Central memory CD8-positive, alpha-beta T cell (primary cell): Measurements from ENCODE around the gene PLD1.

Experiments
- ATAC-seq: fragments of 150-1000 bp; cut with Tn5 transposase; replicated peaks from 2 replicates; pipeline ENCODE4 v1.10.0; 2022; ENCODE audit warnings: mild to moderate bottlenecking, moderate FRiP score, moderate number of reproducible peaks; ENCODE audit not compliant: poor library complexity, severe bottlenecking; ENCODE audit errors: extremely low read depth
- DNase-seq, 2 donors: peaks; one replicate each; pipeline ENCODE4 v3.0.0; 2021; ENCODE audit warnings: low spot score in 2 of 2
- H3K27ac Mint-ChIP-seq: one replicate; pipeline ENCODE4 v1.8.0; 2022; ENCODE audit warnings: low read depth, mild to moderate bottlenecking, moderate library complexity, mixed read lengths
- H3K27me3 Mint-ChIP-seq: one replicate; pipeline ENCODE4 v1.8.0; 2022; ENCODE audit warnings: mixed read lengths
- H3K36me3 Mint-ChIP-seq: one replicate; pipeline ENCODE4 v1.8.0; 2022; ENCODE audit warnings: mild to moderate bottlenecking, moderate library complexity, mixed read lengths; ENCODE audit not compliant: insufficient read depth
- H3K4me1 Mint-ChIP-seq: one replicate; pipeline ENCODE4 v1.8.0; 2022; ENCODE audit warnings: mixed read lengths
- H3K4me3 Mint-ChIP-seq: one replicate; pipeline ENCODE4 v1.8.0; 2022; ENCODE audit warnings: mild to moderate bottlenecking, moderate library complexity, mixed read lengths
- H3K9me3 Mint-ChIP-seq: one replicate; pipeline ENCODE4 v1.8.0; 2022; ENCODE audit warnings: mixed read lengths

Gene PLD1

DNA sequence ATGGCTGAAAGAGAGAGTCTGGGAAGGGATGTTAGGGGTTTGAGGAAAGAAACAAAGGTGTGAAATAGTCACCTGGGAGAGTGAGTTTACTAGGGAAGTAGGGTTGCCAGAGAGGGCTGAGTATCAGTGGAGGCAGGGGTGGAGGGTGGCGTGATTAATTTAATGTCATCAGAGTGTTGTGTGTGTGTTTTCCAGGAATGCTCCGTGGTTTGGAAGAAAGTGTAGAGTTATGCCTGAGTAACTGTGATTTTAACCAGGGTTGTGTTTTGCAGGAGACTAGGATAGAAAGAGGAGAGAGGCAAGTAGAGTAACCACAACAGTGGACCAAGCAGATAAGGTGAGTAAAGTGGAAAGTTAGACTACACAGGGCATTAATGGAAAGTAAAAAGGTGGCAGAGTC, 27.2 kb downstream of the PLD1 start:
- no peak for ATAC-seq
- Mint-ChIP-seq H3K9me3 (no peaks in the 10 kb centered on the region), H3K4me3 (no peak overlapping the region)

DNA sequence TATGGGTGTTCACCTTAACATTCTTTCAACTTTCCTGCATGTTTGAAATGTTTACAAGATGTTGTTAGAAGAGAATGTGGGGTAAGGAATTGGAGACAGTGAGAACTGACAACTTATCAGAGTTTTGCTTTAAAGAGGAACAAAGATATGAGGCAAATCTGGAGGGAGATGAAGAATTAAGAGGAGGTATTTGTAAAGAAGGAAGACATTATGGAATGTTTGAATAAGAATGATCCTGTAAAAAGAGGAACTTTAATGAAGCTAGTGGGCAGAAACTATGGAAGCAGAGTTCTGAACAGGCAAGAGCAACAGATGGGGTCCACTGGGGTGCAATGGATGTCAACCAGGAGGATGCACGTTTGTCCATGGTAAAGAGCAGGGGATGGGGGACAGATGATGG, 27.7 kb downstream of the PLD1 start:
- Mint-ChIP-seq H3K4me3 (no peak overlapping the region), H3K27me3 (peaks cover 23% of the 10 kb centered on the region), H3K4me1 (no peaks in the 10 kb centered on the region), H3K36me3 (no peaks in the 10 kb centered on the region), H3K27ac (no peak overlapping the region), H3K9me3 (no peaks in the 10 kb centered on the region)
- no peak for DNase-seq
- no peak for ATAC-seq

More for the DNA sequence above, 27.2 kb downstream of the PLD1 start:
- DNase-seq: no peak
- peaks cover 23% of the 10 kb centered on the region for H3K27me3 Mint-ChIP-seq
- no peak overlapping the region for H3K27ac Mint-ChIP-seq
- H3K36me3 Mint-ChIP-seq: no peaks in the 10 kb centered on the region
- no peaks in the 10 kb centered on the region for H3K4me1 Mint-ChIP-seq

- no peaks in the 10 kb centered on the region for H3K9me3 Mint-ChIP-seq
- H3K4me3 Mint-ChIP-seq: no peak overlapping the region
- peaks cover 23% of the 10 kb centered on the region for H3K27me3 Mint-ChIP-seq
- H3K36me3 Mint-ChIP-seq: no peaks in the 10 kb centered on the region
- no peak overlapping the region for H3K27ac Mint-ChIP-seq
- ATAC-seq (no peak), DNase-seq (no peak)
- H3K4me1 Mint-ChIP-seq: no peaks in the 10 kb centered on the region
Observed at GRCh38 chr3:171781711-171782127, 28.6 kb downstream of the PLD1 start.

- Mint-ChIP-seq H3K9me3 (no peaks in the 10 kb centered on the region), H3K4me3 (no peak overlapping the region), H3K27ac (no peak overlapping the region), H3K36me3 (no peaks in the 10 kb centered on the region), H3K4me1 (no peaks in the 10 kb centered on the region), H3K27me3 (peaks cover 14% of the 10 kb centered on the region)
- DNase-seq: no peak
- ATAC-seq: no peak
Observed at GRCh38 chr3:171778493-171778892, 31.8 kb downstream of the PLD1 start.

DNA sequence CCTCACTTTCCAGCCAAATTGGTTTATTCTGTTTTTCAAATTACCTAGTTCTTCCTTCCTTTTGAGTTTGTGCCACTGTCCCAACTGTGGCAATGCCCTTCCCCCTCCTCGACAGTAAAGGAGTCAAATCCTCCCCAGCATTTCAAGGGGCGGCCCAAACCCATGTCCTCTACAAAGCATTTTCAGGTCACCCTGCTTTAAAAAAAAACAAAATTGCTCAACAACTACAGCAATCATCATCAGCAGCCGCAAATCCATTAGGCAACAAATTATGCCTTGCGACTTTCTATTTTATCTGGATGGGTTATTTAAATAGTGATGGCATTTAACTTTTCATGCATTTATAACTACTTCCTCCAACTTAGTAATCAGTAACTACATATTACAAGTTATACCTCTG, 32.7 kb downstream of the PLD1 start:
- no peaks in the 10 kb centered on the region for H3K36me3 Mint-ChIP-seq
- peaks cover 14% of the 10 kb centered on the region for H3K27me3 Mint-ChIP-seq
- DNase-seq: no peak
- no peaks in the 10 kb centered on the region for H3K4me1 Mint-ChIP-seq
- no peak for ATAC-seq
- H3K4me3 Mint-ChIP-seq: no peak overlapping the region
- H3K27ac Mint-ChIP-seq: no peak overlapping the region
- H3K9me3 Mint-ChIP-seq: no peaks in the 10 kb centered on the region

DNA sequence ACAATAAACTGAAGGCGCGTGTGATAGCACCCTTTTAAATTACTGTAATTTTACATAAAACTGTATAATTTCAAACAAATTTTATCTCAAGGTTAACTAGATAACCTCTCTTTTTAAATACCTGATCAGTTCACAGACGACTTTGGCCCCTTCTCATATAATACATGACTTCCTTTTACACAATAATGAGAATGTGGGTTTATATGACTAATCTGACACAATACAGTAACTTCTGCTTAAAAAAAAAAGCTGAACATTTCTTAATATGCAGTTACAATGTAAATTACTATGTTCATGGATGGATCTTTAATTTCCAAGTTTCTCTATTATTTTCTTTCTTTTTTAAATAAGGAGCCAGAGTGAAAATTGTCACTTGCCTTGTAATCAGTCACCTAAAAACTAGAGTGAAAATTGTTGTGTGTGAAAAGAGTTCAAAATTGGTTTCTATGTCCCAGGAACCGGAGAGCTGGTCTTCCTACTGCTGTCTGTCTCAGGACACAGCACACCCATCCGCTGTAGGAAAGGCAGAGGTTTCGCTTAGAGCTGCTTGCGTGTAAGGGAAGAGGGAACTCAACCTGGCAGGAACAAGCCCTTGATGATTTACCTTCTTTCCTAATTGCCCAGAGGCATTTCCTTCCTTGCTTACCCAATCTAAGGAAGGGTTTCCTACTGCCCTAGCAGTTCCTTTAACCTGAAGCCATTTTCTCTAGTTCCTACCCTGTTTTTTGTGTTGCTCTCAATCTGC, 33.3 kb downstream of the PLD1 start:
- Mint-ChIP-seq H3K27me3 (peaks cover 14% of the 10 kb centered on the region), H3K4me1 (no peaks in the 10 kb centered on the region), H3K9me3 (no peaks in the 10 kb centered on the region), H3K27ac (no peak overlapping the region), H3K4me3 (no peak overlapping the region), H3K36me3 (no peaks in the 10 kb centered on the region)
- ATAC-seq: no peak
- DNase-seq: no peak

DNA sequence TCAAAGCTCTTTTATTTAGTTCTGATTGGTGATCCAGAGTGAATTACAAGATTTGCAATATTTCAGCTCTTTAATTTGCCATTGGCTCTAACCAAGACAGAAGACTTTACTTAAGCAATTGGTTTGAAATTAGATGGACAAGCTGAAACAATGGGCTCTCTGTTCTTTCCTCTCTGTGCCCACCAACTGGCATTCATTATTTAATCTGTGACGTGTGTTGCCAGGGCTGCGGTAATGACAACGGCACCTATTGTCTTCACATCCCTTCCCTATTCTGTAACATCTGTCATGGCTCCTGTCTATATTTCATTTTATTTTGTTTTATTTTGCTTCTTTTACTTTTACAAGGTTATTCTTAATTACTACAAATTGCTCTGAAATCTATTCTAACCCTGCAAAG, 33.9 kb downstream of the PLD1 start:
- H3K36me3 Mint-ChIP-seq: no peaks in the 10 kb centered on the region
- peaks cover 17% of the 10 kb centered on the region for H3K27me3 Mint-ChIP-seq
- ATAC-seq: no peak
- peaks cover under 1% of the 10 kb centered on the region for H3K4me1 Mint-ChIP-seq
- no peaks in the 10 kb centered on the region for H3K9me3 Mint-ChIP-seq
- H3K27ac Mint-ChIP-seq: no peak overlapping the region
- DNase-seq: no peak
- H3K4me3 Mint-ChIP-seq: no peak overlapping the region

GRCh38 chr3:171775943-171776342, 34.3 kb downstream of the PLD1 start:
- DNase-seq: no peak
- Mint-ChIP-seq H3K4me1 (peaks cover 5% of the 10 kb centered on the region), H3K36me3 (no peaks in the 10 kb centered on the region), H3K4me3 (no peak overlapping the region), H3K27me3 (peaks cover 21% of the 10 kb centered on the region), H3K27ac (no peak overlapping the region), H3K9me3 (no peaks in the 10 kb centered on the region)
- no peak for ATAC-seq

DNA sequence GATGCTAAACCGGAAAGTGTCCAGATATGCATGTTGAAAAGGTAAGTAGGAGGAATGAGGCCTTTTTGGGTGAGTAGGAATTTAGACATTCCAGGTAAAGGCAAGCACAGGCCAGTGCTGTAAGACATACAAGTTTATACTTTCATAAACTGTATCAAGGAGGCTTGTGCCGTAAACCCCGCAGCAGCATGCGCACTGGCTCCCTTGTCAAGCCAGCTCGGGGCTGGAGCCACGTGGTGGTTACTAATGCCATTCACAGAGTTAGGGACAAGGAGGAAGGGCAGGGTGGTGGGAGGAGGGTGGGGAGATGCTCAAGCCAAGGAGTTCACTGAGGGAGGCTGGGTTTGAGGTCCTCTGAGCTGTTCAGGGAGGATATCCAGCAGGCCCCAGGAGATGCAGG, 35.8 kb downstream of the PLD1 start:
- no peak overlapping the region for H3K27ac Mint-ChIP-seq
- no peaks in the 10 kb centered on the region for H3K9me3 Mint-ChIP-seq
- DNase-seq: no peak
- no peak for ATAC-seq
- H3K4me3 Mint-ChIP-seq: no peak overlapping the region
- peaks cover 6% of the 10 kb centered on the region for H3K4me1 Mint-ChIP-seq
- peaks cover 13% of the 10 kb centered on the region for H3K27me3 Mint-ChIP-seq
- no peaks in the 10 kb centered on the region for H3K36me3 Mint-ChIP-seq

DNA sequence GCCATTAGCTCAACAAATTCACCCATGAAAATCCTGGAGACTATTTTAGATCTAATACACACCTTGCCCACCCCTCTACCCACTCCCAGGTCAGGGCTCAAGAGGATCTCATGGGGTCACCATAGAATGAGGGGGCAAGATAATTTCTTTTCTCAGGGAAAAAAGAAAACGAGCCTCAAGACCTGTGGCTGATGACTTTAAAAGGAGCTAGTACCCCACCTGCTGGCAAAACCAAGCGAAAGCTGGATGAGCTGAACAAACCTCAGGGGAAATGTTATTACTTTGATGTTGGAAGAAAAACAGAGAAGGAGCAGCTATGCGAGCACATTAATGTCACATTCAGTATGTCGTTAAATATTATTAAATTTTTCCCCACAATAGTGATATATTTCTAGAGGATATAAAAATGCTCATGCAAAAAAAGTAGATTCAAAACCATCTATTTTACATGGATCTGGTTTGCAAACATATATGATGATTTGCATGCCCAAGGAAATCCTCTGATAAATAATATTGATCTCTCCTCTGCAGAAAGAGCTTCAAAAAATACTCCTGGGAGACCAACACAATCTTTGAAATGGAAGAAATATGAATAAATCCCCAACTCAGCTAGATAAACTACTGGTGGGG, 37.7 kb downstream of the PLD1 start:
- no peaks in the 10 kb centered on the region for H3K9me3 Mint-ChIP-seq
- H3K36me3 Mint-ChIP-seq: no peaks in the 10 kb centered on the region
- H3K4me1 Mint-ChIP-seq: peaks cover 6% of the 10 kb centered on the region
- no peak overlapping the region for H3K27ac Mint-ChIP-seq
- no peak for DNase-seq
- H3K4me3 Mint-ChIP-seq: no peak overlapping the region
- peaks cover 26% of the 10 kb centered on the region for H3K27me3 Mint-ChIP-seq
- ATAC-seq: no peak

DNA sequence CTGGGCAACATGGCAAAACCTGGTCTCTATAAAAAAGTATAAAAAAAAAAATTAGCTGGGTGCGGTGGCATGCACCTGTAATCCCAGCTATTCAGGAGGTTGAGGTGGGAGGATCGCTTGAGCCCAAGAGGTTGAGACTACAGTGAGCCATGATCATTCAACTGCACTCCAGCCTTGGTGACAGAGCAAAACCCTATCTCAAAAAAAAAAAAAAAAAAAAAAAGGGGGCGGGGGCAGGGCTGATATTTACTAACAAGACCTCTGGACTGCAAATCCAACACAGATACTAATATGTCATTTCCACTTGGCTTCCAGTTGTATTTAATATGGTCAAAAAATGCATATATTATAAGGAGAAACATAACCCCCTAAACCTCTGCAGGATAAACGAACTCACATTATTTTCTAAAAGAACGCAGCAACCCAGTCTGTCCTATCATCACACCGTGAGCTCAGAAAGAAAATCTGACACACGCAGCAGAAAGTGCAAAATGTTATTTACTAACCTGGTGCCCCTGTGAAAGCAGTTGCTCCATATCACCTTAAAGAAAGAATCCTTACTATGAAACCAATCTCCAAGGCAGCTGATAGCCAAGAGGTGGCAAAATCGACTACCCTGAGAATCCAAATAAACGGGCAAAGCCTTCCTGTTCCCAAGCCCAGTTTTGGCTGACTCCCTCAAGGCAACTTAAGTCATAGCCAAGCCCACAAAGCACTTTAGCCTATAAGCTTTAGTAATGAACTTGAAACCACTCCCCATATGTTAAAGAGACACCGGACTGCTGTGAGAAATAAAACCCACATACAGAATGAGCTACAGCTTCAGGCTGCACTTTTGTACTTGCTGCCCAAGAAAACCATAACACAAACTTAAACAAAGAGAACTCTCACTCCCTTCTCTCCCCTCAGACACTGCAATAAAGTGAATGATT, 39.3 kb downstream of the PLD1 start:
- H3K36me3 Mint-ChIP-seq: no peaks in the 10 kb centered on the region
- no peaks in the 10 kb centered on the region for H3K9me3 Mint-ChIP-seq
- H3K4me3 Mint-ChIP-seq: no peak overlapping the region
- no peak overlapping the region for H3K27ac Mint-ChIP-seq
- DNase-seq (no peak), ATAC-seq (no peak)
- H3K27me3 Mint-ChIP-seq: peaks cover 37% of the 10 kb centered on the region
- H3K4me1 Mint-ChIP-seq: peaks cover 6% of the 10 kb centered on the region

DNA sequence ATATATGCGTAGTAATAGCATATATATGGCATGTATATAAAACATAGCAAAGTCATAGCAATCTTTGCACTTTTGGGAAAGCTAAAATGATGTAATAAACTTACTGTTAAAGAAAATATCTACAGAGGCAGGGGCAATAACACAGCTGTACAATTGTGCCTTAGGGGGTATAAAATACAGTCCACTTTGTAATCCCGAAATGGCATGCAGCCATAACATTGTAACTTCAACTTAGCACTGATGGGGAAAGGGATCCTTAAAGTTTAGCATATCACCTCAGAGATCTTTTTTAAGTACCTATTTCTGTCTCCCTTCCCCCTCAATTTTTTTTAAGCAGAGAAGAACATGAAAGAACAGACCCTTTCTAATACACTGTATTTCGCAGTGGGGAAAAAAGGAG, 40.8 kb downstream of the PLD1 start:
- Mint-ChIP-seq H3K27me3 (peaks cover 46% of the 10 kb centered on the region), H3K36me3 (no peaks in the 10 kb centered on the region), H3K27ac (no peak overlapping the region), H3K4me3 (no peak overlapping the region), H3K4me1 (peaks cover 6% of the 10 kb centered on the region), H3K9me3 (no peaks in the 10 kb centered on the region)
- no peak for ATAC-seq
- DNase-seq: no peak
